NCI-H1105 treated with DMSO at 0.1 percent for 48 hours (cell line): ENCODE results near the gene KCNT2.
A peak's percentile ranks its signal among the peaks of the same experiment; 100 is the strongest.
"Not testable (repeated sequence)": the region's sequence is repeated elsewhere in the genome, so short reads cannot be mapped to it uniquely, and the experiment has no call there.

Experiments
- DNase-seq: peaks from one replicate; lab custom pipeline; 2025; lab: John Stamatoyannopoulos, UW

The KCNT2 gene

DNA sequence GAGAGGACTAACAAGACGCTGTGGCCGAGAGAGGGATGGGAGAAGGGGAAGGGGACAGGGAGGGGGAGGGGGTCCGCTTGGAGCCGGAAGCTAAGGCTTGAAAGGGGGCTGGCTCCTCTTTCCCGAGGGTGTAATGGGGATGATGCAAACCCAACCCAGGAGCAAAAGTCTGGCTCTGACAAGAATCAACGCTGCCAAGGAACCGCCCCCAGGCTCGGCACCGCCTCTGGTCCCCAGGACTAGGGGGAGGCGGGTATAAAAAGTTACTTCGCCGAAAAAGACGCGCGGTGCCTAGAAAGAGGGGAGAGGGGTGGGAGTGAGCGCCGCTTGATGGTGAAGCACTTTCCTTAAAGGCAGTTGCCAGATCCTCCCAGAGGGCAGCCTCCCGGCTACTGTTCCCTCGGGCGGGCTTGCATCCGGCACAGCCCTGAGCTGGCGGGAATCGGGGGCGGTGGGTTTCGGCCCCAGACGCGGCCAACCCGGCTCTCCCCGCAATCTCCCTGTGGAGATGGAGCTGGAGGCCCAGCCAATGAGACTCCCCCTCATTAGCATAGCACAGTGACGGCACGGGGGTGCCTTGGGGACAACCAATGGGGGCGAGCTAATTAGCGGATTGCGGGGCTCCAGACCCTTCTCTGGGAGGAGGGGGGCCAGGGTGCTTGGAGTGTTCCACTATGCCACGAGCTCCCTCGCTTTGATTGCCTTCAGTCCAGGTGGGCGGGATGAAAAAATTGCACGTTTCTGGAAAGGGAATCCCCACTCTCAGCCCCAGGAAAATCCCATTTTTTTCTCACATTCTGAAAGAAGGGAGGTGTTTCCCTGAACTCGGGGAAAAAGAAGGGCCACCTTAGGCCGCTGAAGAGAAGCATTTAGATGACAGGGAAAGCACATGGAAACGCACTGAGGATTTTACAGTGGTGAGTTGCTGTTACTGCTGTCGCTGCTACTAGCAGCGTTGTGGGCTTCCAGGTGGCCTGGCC, at the start of gene KCNT2:
Gene KCNT2, minus strand, starts transcription at position 51 of the 980 bp plus-strand sequence. CDS start 131 bp downstream, outside the sequence.
- peak; percentile 94 for DNase-seq

DNA sequence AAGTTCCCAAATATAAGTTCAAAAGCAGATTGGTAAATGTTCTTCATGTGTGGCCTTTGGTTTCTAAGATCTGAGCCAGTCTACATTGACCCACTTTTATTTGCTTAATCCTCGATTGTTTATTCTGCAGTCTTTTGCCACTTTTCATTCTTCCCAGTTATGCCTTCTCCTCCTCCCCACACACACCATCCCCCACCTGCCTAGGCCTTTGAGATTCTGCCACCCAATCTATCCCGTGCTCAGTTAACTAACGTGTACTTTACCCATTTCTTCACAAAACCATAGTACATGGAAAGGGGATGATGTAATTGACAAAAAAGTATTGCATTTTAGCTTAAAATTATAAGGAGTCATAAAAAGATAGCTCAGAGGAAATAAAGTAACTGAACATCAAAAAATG, 47.3 kb upstream of the KCNT2 start:
- DNase-seq, result no peak

DNA sequence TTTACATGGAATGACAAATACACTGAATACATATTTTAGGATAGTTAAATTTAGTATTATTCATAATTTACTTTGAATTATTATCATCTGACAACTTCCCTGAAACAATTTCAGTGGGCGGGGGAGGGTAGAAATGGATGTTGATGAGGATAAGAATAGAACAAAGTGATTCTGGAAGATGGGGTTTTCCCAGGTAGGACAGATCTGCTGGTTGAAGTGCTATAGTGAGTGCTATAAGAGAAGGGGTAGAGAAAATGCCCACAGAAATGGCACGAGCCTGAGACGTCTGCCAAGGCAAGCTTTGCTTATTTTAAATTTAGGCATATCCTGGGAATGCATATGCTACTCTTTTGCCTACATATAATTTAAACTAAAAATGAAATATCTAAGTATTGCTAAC, 46.8 kb upstream of the KCNT2 start:
- no peak for DNase-seq

DNA sequence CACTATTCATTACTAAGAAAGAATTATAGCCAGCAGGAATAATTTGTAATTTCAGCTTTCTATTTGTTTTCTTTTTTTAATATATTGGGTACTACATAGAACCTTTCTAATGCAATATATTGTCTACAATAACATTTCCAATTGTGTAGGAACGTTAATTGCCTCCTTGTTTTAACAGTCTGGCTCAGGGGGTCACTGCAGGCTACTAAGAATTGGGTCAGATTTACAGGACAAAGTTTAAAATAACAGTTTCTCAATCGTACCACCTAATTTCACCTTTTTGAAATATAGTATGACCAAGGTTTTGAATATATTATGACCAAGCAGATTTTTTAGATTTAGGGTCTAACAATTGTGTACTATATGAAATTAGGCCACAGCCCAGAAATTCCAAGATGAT, 46.0 kb upstream of the KCNT2 start:
- no peak for DNase-seq

DNA sequence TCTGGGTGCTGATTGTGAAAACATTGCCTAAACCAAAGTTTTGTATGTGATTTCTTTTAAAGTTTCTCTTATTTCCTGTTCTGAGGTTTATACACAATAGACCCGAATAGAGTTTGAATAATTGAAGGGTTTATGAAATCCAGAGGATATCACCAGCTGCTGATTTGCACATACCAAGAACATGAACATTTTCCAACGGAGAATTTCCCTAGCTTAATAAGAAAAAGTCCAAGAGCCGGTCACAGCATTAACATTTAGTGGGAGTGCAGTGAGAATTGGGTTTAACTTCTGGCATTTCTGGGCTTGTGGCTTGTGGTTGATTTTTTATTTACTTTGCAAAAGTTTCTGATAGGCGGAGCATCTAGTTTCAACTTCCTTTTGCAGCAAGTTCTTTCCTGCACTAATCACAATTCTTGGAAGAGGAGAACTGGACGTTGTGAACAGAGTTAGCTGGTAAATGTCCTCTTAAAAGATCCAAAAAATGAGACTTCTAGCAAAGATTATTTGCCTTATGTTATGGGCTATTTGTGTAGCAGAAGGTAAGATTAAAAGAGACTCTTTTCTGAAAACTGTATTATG, 43.5 kb upstream of the KCNT2 start, which contains the start of gene CFH:
Gene CFH, plus strand, starts transcription at position 407 of the 579 bp plus-strand sequence. Its CDS starts 75 bp downstream, at position 482.
- no peak for DNase-seq

DNA sequence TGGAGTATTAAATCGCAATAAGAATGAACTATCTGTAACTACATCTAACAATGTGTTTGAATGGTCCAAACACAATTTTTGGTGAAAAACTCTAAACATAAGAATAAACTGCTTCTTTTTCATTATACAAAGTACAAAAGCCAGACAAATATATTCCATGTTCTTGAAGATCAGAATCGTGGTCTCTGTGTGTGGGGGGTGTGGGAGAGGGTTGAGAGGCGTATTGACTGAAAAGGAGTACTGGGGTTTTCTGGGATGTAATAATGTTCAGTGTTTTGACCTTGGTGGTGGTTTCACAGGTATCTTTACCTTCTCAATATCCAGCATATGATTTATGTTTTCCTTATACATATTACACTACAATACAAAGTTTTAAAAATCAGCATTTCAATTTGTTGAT, 42.8 kb upstream of the KCNT2 start:
- DNase-seq, result no peak

DNA sequence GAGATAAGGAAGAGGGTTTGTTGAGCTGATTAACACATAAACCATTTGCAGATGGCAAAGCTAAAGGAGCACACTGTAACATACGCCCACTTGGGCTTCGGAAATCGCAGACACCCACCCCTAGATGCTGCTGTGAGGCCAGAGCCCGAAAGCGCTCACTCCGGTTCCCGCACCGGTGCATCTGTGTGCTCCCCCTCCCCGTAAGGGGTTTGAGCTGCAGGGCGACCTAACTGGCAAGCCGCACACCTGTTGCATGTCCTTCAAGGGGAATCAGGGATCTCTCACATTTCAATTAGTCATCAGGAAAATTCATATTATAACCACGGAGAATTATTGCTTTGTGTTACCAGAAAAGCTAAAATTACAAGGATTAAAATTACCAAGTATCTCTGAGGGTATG, 42.2 kb upstream of the KCNT2 start:
- no peak for DNase-seq

DNA sequence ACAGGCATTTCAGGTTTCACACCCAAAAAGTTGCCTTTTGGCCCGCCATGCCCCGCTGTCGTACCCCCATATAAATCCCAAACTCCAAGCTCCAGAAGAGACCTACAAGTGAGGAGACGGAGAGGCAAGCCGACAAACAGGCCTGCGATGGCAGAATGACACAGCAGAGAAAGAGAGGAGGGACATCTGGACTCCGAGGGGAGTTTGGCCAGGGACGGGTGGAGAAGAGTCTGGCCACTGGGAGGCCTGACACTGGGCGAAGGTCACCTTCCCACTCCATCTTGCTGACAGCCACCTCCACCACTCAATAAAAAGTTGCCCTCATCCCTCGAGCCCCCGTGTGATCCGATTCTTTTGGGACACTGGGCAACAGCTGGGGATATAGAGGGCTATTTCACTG, 41.8 kb upstream of the KCNT2 start:
- DNase-seq, result no peak

DNA sequence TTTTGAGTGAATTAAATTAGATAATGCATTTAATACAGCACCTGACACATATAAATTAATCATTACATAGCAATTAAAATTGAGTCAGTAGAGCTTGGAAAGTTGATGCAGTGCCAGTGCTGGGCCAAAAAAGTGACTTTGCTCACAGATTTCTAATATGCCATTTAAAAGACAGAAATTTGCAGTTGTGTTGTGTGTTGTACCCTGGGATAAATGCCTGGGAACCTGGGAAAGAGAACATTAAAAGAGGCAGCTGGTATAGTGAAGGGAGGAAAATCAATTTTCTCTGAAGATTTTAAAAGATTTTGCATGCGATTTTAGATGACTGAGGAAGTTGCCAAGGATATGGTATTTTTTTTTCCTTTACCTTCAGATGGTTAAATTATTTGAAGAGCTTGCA, 32.7 kb upstream of the KCNT2 start:
- DNase-seq, result no peak

DNA sequence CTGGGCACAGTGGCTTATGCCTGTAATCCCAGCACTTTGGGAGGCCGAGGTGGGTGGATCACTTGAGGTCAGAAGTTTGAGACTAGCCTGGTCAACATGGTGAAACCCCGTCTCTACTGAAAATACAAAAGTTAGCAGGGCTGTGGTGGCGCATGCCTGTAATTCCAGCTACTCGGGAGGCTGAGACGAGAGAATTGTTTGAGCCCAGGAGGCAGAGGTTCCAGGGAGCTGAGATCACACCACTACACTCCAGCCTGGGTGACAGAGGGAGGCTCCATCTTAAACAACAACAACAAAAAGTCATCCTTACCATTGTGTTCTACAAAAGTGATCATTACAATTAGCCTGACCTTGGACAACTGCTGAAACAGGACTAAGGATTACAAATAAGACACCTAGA, 31.1 kb upstream of the KCNT2 start:
- not testable (repeated sequence) for DNase-seq

DNA sequence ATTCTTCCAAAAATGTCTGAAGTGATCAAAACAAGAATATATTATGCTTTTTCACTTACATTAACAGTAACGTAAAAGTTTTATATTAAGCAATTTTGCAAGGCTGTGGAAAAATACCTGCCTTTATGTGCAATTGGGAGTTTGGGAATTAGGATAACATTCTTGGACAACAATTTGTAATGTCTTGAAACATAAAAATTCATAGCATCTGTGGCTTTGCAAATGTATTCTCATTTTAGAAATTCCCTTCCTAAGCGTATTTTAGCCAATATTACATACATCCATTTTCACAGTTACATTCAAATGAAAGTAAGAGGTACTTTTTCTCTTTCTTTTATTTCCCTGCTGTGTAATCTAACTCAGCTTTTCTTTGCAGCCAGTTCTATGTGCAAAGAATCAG, 30.2 kb upstream of the KCNT2 start:
- DNase-seq, result no peak

DNA sequence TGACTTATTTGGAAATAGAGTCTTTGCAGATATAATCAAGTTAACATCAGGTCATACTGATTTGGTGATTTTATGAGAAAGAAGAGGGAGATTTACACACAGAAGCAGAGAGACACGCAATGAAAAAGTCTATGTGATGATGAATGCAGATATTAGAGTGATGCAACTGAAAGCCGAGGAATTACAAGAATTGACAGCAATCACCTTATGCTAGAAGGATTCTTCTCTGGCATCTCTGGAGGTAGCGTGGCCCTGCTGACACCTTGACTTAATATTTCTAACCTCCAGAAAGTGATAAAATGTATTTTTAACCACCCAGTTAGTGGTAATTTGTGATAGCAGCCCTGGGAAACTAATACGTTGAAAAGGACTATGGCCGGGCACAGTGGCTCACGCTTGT, 29.4 kb upstream of the KCNT2 start:
- DNase-seq, result no peak

DNA sequence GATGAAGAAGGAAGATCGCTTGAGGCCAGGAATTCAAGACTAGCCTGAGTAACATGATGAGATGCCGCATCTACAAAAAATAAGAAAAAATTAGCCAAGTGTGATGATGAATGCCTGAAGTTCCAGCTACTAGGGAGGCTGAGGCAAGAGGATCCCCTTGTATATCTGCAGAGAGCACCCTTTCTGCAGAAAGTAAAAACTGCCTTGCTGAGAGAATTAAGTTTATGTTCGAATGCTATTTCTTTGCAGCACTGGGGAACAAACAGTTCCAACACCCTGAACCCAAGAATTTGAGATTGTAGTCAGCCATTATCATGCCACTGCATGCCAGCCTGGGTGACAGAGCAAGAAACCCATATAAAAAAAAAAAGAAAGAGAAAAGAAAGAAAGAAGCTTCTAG, 20.6 kb upstream of the KCNT2 start:
- no peak for DNase-seq

DNA sequence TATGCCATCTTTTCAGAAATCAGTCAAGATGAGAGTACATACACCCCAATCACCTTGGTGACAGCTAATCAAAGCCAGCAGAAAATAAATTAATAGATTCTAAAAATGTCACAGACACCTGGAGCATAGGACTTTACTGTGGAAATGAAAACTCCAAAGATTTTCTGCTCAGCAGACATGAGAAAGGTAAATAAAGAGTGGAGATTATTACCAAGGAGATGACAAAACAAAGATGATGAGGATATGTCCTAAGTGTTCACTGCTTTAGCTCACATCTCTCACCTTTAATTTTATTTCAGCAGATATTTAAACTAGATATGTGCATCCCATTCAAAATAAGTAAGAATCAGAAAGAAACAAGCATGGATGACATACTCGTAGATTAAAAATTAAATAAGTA, 14.8 kb upstream of the KCNT2 start:
- no peak for DNase-seq

DNA sequence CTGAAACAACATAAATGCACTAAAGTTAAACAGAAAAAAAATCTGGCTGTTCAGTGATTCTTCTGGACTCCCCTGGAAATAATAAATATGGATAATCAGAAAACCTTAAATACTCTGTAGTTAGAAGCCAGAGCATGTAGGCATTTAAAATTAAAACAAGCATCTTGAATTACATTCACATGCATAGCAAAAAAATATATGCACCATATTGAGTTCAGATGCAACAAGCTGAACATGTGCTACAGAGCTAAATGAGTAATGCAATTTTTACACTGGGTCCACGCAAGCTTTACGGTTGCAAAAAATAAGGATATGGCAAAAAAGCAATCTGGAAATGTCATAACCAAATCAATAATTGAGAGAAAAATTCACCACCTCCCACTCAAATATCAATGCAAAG, 11.5 kb upstream of the KCNT2 start:
- no peak for DNase-seq

DNA sequence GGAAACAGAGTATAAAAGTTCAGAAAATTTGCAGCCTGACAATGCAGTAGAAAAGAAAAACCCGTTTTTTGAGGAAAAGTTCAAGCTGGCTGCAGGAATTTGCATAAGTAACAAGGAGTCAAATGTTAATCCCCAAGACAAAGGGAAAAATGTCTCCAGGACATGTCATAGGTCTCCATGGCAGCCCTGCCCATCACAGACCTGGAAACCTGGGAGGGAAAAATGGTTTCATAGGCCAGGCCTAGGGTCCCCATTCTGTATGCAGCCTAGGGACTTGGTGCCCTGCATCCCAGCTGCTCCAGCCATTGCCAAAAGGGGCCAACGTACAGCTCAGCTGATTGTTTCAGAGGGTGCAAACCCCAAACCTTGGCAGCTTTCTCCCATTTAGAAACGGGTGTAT, 3.6 kb upstream of the KCNT2 start:
- DNase-seq, result no peak

DNA sequence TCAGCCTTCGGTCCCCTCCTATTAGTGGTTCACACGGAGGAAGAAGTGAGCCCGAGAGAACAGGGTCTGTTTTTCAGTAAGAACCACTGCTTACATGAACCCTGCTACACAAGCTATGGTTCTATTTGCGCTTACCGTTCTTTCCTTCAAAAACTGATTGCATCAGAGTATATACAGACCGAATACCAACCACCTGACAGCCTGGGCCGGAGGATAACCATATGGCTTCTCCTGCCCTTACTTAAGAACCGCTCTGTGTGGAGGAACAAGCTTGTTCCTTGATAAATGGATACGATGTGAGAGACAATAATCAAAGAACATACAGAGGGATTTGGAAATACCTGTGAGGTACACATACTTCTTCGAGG, 1.1 kb upstream of the KCNT2 start:
- no peak for DNase-seq

DNA sequence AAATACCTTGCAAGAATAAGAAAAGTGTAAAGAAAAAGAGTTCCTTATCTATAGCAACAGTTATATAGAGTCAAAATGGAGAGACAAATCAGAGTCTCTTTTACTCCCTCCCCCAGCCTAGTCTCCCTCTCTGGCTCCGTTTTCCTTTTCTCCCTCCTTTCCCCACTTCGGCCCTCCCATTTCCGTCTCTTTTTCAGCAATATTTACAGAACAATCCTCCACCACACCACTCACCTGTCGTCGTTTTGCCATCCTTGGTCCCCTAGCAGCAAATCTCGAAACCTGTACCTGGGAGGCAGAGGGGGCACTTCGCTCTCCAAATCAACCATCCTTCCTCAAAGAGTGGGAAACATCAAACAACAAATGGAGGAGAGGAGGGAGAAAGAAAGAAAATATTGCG, 259 bp downstream of the KCNT2 start:
- DNase-seq, result peak; percentile 72

DNA sequence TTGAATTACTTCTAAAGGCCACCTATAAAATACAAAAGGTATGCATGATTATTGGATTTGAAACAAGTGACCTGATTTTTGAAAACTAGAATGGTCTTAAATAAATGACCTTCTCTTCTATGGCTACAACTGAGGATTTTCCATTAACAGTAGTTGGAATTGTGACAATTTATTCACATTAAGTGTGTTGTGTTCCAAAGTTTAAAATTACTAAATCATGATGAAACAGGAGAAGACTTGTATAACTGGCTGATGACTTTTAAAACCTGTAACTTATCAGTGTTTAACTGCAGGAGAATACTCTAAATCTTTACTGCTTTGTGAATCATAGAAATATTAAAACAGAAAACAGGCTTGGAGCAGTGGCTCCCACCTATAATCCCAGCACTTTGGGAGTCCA, 4.6 kb downstream of the KCNT2 start:
- DNase-seq, result no peak

DNA sequence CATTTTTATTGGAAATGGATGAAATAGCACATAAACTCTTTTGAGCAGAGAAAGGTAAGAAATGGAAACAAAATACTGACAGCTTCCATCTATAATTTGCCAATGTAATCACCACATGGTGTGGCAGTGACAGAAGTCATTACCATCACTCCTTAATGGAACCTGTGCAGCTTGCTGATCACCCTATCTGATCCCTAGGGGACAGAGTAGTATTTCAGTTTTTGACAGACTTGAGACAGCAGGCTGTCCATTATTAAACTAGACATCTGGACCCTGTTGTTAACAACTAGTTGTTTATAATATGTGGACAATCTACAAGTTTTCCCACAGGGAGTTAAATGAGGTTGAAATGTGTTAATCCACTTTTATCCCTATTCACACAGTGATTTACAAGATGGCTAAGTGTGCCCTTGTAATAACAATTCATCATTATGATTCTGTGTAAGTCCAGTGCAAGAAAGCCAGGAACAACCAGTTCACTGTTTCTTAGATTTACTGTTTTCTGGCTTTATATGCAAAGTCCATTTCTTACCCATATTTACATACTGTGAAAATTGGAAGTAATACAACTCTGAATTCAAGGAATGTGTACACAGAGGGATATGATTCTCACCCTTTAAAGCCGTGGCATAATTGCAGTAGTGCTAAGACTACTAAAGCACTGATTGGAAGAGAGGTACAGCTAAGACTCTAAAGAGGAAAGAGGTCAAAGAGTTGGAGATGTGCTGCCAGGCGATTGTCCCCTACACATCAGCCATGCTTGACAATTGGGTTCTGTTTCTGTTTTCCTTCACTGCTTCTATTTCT, 9.1 kb downstream of the KCNT2 start:
- no peak for DNase-seq

DNA sequence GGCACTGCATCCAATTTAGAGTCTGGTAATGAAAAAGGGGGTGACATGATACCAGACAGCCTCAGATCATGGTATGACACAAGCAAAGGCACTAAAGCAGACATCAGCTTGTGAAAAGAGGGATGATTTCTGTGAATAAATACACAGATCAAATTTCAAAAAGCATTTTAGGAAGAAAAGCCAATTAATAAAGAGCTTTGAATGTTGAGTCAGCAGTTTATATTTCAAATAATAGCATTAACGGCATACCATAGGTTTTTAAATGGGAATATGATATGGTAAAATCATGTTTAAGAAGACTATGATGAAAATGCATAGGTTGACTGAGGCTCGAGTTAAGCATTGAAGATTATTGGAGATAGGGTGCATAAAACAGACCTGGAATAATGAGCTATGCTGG, 13.5 kb downstream of the KCNT2 start:
- DNase-seq, result no peak

DNA sequence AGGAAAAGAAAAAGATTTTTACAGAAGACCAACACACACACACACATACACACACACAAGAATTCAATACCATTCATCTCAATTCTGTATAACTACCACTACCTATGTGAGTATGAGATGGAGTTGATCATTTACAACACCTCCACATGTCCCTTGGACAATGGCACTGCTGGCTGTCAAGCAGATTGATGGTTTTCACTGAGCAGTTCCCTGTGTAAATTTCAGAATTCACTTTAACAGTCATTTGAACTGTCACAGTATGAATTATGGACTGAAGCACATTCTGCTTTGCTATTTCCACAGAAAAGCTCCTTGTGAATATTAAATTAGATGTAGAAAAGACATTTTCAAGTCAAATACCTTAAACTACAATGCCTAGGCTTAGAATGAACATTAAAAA, 14.3 kb downstream of the KCNT2 start:
- no peak for DNase-seq

DNA sequence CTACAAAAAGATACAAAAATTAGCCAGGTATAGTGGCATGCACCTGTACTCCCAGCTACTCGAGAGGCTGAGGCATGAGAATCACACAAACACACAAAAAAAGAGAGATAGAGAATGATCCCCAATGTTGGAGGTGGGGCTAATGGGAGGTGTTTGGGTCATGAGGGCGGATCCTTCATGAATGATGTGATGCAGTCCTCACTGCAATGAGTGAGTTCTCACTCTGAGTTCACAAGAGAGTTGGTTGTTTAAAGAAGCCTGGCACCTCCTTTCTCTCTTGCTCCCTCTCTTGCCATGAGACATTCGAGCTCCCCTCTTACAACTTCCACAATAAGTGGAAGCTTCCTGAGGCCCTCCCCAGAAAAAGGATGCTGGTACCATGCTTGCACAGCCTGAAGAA, 17.3 kb downstream of the KCNT2 start:
- no peak for DNase-seq
